BLaER1 treated with 17β-estradiol and CSF1 and Interleukin-3, amounts not matched to agents 10 nM and 100 nM (cell line): ENCODE data around the gene ANGPTL7.
"Not testable (repeated sequence)": the region's sequence is repeated elsewhere in the genome, so short reads cannot be mapped to it uniquely, and the experiment has no call there.

ENCODE experiments used
- H3K27ac ChIP-seq, 11 experiments: shearing (Covaris generic); formaldehyde crosslinking; 2 replicates each; pipeline ENCODE4 v1.8.1; 2022
- H3K27me3 ChIP-seq, 11 experiments: shearing (Covaris generic); formaldehyde crosslinking; 2 replicates each; pipeline ENCODE4 v1.8.1; 2022
- H3K36me3 ChIP-seq, 11 experiments: shearing (Covaris generic); formaldehyde crosslinking; 2 replicates each; pipeline ENCODE4 v1.8.1; 2022
- H3K4me1 ChIP-seq, 10 experiments: shearing (Covaris generic); formaldehyde crosslinking; 2 replicates each; pipeline ENCODE4 v1.8.1; 2022
- H3K4me2 ChIP-seq, 11 experiments: shearing (Covaris generic); formaldehyde crosslinking; 2 replicates each; pipeline ENCODE4 v1.8.1; 2022
- H3K4me3 ChIP-seq, 10 experiments: shearing (Covaris generic); formaldehyde crosslinking; 2 replicates each; pipeline ENCODE4 v1.8.1; 2022
- H3K9ac ChIP-seq, 11 experiments: shearing (Covaris generic); formaldehyde crosslinking; 2 replicates each; pipeline ENCODE4 v1.8.1; 2022
- H3K9me3 ChIP-seq, 11 experiments: shearing (Covaris generic); formaldehyde crosslinking; replicated peaks in 1 of 11; 2 replicates each; pipeline ENCODE4 v1.8.1; 2022
- H4K20me1 ChIP-seq, 11 experiments: shearing (Covaris generic); formaldehyde crosslinking; 2 replicates each; pipeline ENCODE4 v1.8.1; 2022
- Cebpa-rat ChIP-seq, 11 experiments: shearing (Covaris generic); IDR thresholded peaks; 2 replicates each; pipeline ENCODE4 v1.8.1; 2022

Gene ANGPTL7

DNA sequence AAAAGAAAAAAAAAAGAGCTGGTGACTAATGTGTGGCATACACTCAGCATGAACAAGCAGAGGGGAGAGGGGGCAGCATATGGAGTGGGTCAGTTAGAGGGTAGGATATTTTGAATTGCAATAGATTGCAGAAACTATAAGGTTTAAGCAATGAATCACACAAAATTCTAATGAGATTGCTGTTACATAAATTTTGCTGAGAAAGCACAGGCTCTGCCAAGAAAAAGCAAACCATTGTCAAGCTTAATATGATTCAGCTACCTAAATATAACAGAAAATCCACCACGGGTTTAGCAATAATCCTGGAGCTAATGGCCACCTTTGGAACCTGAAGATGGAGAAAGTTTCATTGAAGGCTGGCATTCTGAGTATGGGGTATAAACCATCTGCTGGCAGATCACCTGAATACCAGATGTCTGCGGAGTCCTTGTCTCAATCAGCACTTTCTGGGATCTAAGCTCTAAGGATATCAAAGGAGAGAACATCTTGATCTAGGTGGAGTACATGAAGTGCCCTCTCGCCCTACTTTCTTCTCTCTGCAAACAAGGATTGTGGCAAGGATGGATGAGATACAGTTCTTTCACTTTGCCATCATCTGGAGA is 30.3 kb upstream of the ANGPTL7 start:
- Histone ChIP-seq H3K27ac (peak overlapping the region in 3 of 11 experiments; percentile 4 to 43 (median 8); a peak in 3 of 22 replicates), H3K4me1 (peaks cover 0 to 31% (median 11%) of the 10 kb centered on the region in 10 experiments; a peak in 11 of 20 replicates), H4K20me1 (peaks cover 0 to 24% (median 0%) of the 10 kb centered on the region in 11 experiments; a peak in 5 of 22 replicates), H3K4me2 (peak overlapping the region in 3 of 11 experiments; percentile 41 to 57 (median 55); a peak in 5 of 22 replicates), H3K36me3 (peaks cover 55 to 79% (median 59%) of the 10 kb centered on the region in 11 experiments), H3K27me3 (no peaks in the 10 kb centered on the region), H3K4me3 (no peak overlapping the region), H3K9me3 (no peaks in the 10 kb centered on the region), H3K9ac (peak overlapping the region in 1 of 11 experiments; percentile 10; a peak in 2 of 22 replicates)
- no peak for TF ChIP-seq Cebpa-rat (IDR thresholded peaks at IDR 0.05)

DNA sequence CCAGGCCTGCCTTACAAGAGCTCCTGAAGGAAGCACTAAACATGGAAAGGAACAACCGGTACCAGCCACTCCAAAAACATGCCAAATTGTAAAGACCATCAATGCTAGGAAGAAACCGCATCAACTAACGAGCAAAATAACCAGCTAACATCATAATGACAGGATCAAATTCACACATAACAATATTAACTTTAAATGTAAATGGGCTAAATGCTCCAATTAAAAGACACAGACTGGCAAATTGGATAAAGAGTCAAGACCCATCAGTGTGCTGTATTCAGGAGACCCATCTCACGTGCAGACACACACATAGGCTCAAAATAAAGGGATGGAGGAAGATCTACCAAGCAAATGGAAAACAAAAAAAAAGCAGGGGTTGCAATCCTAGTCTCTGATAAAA is 26.4 kb upstream of the ANGPTL7 start:
- Histone ChIP-seq H4K20me1 (peaks cover 0 to 17% (median 0%) of the 10 kb centered on the region in 11 experiments; a peak in 4 of 22 replicates), H3K36me3 (peaks cover 30 to 52% (median 37%) of the 10 kb centered on the region in 11 experiments), H3K4me1 (peaks cover 0 to 20% (median 7%) of the 10 kb centered on the region in 10 experiments; a peak in 9 of 20 replicates), H3K9me3 (peaks cover 0 to 11% (median 9%) of the 10 kb centered on the region in 11 experiments; a peak in 11 of 22 replicates)
- H3K9ac ChIP-seq, H3K27me3 ChIP-seq, H3K4me2 ChIP-seq, H3K27ac ChIP-seq, H3K4me3 ChIP-seq: not testable (repeated sequence)

DNA sequence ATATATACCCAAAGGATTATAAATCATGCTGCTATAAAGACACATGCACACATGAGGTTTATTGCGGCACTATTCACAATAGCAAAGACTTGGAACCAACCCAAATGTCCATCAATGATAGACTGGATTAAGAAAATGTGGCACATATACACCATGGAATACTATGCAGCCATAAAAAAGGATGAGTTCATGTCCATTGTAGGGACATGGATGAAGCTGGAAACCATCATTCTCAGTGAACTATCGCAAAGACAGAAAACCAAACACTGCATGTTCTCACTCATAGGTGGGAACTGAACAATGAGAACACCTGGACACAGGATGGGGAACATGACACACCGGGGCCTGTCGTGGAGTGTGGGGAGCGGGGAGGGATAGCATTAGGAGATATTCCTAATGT is 22.4 kb upstream of the ANGPTL7 start:
- Histone ChIP-seq H4K20me1 (peaks cover 0 to 12% (median 5%) of the 10 kb centered on the region in 11 experiments; a peak in 6 of 22 replicates), H3K36me3 (peaks cover 15 to 56% (median 34%) of the 10 kb centered on the region in 11 experiments), H3K9me3 (peaks cover 0 to 11% (median 9%) of the 10 kb centered on the region in 11 experiments; a peak in 11 of 22 replicates)
- H3K27me3 ChIP-seq, H3K9ac ChIP-seq, H3K4me1 ChIP-seq, H3K27ac ChIP-seq, H3K4me3 ChIP-seq, H3K4me2 ChIP-seq: not testable (repeated sequence)

DNA sequence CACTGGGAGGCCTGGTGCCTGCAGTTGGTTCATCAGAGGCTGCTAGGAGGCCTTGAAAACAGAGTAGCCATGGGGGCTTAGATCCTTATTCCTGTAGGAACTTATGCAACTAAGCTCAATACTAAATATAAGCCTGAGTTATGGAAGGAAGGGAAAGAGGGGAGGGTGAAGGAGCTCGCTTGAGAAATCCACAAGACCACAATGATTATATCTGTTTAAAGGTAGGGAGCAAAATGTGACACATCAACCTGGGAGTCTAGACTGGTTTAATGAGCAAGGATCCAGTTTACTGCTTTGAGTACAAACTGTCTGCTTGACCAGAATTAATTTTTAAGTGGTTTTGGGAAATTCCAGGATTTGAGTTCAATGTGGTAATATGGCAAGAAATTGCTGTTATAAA is 20.4 kb upstream of the ANGPTL7 start:
- Histone ChIP-seq H3K4me1 (no peaks in the 10 kb centered on the region), H3K4me2 (no peak overlapping the region), H4K20me1 (peaks cover 0 to 14% (median 5%) of the 10 kb centered on the region in 11 experiments; a peak in 7 of 22 replicates), H3K27ac (no peak overlapping the region), H3K36me3 (peaks cover 14 to 65% (median 49%) of the 10 kb centered on the region in 11 experiments), H3K9me3 (peaks cover 0 to 11% (median 9%) of the 10 kb centered on the region in 11 experiments; a peak in 11 of 22 replicates), H3K9ac (no peak overlapping the region), H3K4me3 (no peak overlapping the region), H3K27me3 (no peaks in the 10 kb centered on the region)
- TF ChIP-seq Cebpa-rat (IDR thresholded peaks at IDR 0.05), result no peak

GRCh38 chr1:11169202-11169601 is 20.0 kb upstream of the ANGPTL7 start:
- peaks cover 0 to 17% (median 5%) of the 10 kb centered on the region in 11 experiments; a peak in 10 of 22 replicates for H4K20me1 ChIP-seq
- no peak overlapping the region for H3K4me3 ChIP-seq
- peaks cover 16 to 66% (median 49%) of the 10 kb centered on the region in 11 experiments for H3K36me3 ChIP-seq
- H3K4me2 ChIP-seq, result no peak overlapping the region
- no peak overlapping the region for H3K27ac ChIP-seq
- H3K9ac ChIP-seq, result no peak overlapping the region
- no peaks in the 10 kb centered on the region for H3K27me3 ChIP-seq
- TF ChIP-seq Cebpa-rat (IDR thresholded peaks at IDR 0.05), result no peak
- H3K9me3 ChIP-seq, result peaks cover 0 to 11% (median 9%) of the 10 kb centered on the region in 11 experiments; a peak in 11 of 22 replicates
- no peaks in the 10 kb centered on the region for H3K4me1 ChIP-seq

DNA sequence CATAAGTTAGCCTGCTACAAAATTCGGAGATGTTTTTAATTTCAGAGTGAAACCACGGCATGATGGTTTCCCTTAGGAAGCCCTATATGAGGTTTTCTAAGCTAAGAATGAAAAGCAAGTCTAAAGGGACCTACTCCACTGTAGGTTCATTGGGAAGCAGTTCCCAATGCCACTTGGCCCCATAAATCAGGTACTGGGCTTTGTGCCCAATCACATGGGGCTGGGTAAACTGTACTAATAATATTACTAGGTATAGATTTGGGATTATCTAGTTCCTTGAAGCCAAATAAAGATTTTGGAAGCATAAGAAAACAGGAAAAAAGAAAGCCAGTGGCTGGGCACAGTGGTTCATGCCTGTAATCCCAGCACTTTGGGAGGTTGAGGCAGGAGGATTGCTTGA is 19.1 kb upstream of the ANGPTL7 start:
- no peak overlapping the region for H3K27ac ChIP-seq
- H3K4me1 ChIP-seq, result no peaks in the 10 kb centered on the region
- no peaks in the 10 kb centered on the region for H3K27me3 ChIP-seq
- no peak for TF ChIP-seq Cebpa-rat (IDR thresholded peaks at IDR 0.05)
- no peak overlapping the region for H3K4me3 ChIP-seq
- peaks cover 0 to 11% (median 9%) of the 10 kb centered on the region in 11 experiments; a peak in 11 of 22 replicates for H3K9me3 ChIP-seq
- H3K9ac ChIP-seq, result no peak overlapping the region
- peaks cover 0 to 25% (median 10%) of the 10 kb centered on the region in 11 experiments; a peak in 10 of 22 replicates for H4K20me1 ChIP-seq
- peaks cover 19 to 75% (median 58%) of the 10 kb centered on the region in 11 experiments for H3K36me3 ChIP-seq
- H3K4me2 ChIP-seq, result no peak overlapping the region

- peaks cover 32 to 90% (median 72%) of the 10 kb centered on the region in 11 experiments for H3K36me3 ChIP-seq
- H3K4me3 ChIP-seq, result no peak overlapping the region
- peaks cover 0 to 56% (median 17%) of the 10 kb centered on the region in 11 experiments; a peak in 14 of 22 replicates for H4K20me1 ChIP-seq
- no peaks in the 10 kb centered on the region for H3K9me3 ChIP-seq
- no peaks in the 10 kb centered on the region for H3K4me1 ChIP-seq
- no peak overlapping the region for H3K27ac ChIP-seq
- no peaks in the 10 kb centered on the region for H3K27me3 ChIP-seq
- TF ChIP-seq Cebpa-rat (IDR thresholded peaks at IDR 0.05), result no peak
- no peak overlapping the region for H3K4me2 ChIP-seq
- H3K9ac ChIP-seq, result no peak overlapping the region
Observed at GRCh38 chr1:11174261-11174942, 14.8 kb upstream of the ANGPTL7 start.

- no peak for TF ChIP-seq Cebpa-rat (IDR thresholded peaks at IDR 0.05)
- no peaks in the 10 kb centered on the region for H3K9me3 ChIP-seq
- no peak overlapping the region for H3K27ac ChIP-seq
- peaks cover 0 to 55% (median 21%) of the 10 kb centered on the region in 11 experiments; a peak in 14 of 22 replicates for H4K20me1 ChIP-seq
- no peak overlapping the region for H3K9ac ChIP-seq
- peaks cover 37 to 90% (median 75%) of the 10 kb centered on the region in 11 experiments for H3K36me3 ChIP-seq
- H3K4me1 ChIP-seq, result no peaks in the 10 kb centered on the region
- H3K27me3 ChIP-seq, result no peaks in the 10 kb centered on the region
- H3K4me3 ChIP-seq, result no peak overlapping the region
- no peak overlapping the region for H3K4me2 ChIP-seq
Observed at GRCh38 chr1:11175461-11175860, 13.7 kb upstream of the ANGPTL7 start.

- no peaks in the 10 kb centered on the region for H3K9me3 ChIP-seq
- H3K4me1 ChIP-seq, result no peaks in the 10 kb centered on the region
- H4K20me1 ChIP-seq, result peaks cover 0 to 55% (median 21%) of the 10 kb centered on the region in 11 experiments; a peak in 15 of 22 replicates
- no peak overlapping the region for H3K9ac ChIP-seq
- H3K4me3 ChIP-seq, result no peak overlapping the region
- H3K27ac ChIP-seq, result no peak overlapping the region
- no peak for TF ChIP-seq Cebpa-rat (IDR thresholded peaks at IDR 0.05)
- H3K36me3 ChIP-seq, result peaks cover 43 to 97% (median 82%) of the 10 kb centered on the region in 11 experiments
- no peak overlapping the region for H3K4me2 ChIP-seq
- H3K27me3 ChIP-seq, result no peaks in the 10 kb centered on the region
Observed at GRCh38 chr1:11176081-11176706, 13.0 kb upstream of the ANGPTL7 start.
